Neural cell (in vitro differentiated cells): ENCODE results near the gene PACC1.

Experiments
- EP300 ChIP-seq: fragments of 450-650 bp; conservative IDR thresholded peaks from 2 replicates; pipeline ENCODE4 v1.6.1; 2014; ENCODE audit warnings: antibody characterized with exemption, mild to moderate bottlenecking, moderate library complexity; ENCODE audit not compliant: poor library complexity, severe bottlenecking
- EZH2 ChIP-seq: fragments of 200-600, 300-800 bp; shearing (Covaris generic), sonication (generic); IDR thresholded peaks from 2 replicates; pipeline ENCODE4 v1.6.1; 2014; ENCODE audit warnings: antibody characterized with exemption, low read length, borderline replicate concordance, mild to moderate bottlenecking; ENCODE audit not compliant: insufficient read depth, poor library complexity, severe bottlenecking
- POLR2AphosphoS5 ChIP-seq: IDR thresholded peaks from 2 replicates; pipeline ENCODE4 v1.6.1; 2012
- RAD21 ChIP-seq: fragments of 450-650 bp; conservative IDR thresholded peaks from 2 replicates; pipeline ENCODE4 v1.6.1; 2014; ENCODE audit warnings: antibody characterized with exemption, mild to moderate bottlenecking, moderate library complexity
- SMC3 ChIP-seq: fragments of 450-650 bp; conservative IDR thresholded peaks from 2 replicates; pipeline ENCODE4 v1.6.1; 2014; ENCODE audit warnings: antibody characterized with exemption, mild to moderate bottlenecking, moderate library complexity; ENCODE audit not compliant: poor library complexity
- TAF1 ChIP-seq: IDR thresholded peaks from 2 replicates; pipeline ENCODE4 v1.6.1; 2012; ENCODE audit warnings: low read depth
- TF ChIP-seq, protein P1 (sequence below): fragments of 450-650 bp; IDR thresholded peaks from 2 replicates; pipeline ENCODE4 v1.5.1; 2014; ENCODE audit warnings: antibody characterized with exemption, mild to moderate bottlenecking, moderate library complexity; ENCODE audit not compliant: poor library complexity, severe bottlenecking
- TF ChIP-seq, protein P2 (sequence below): IDR thresholded peaks from 2 replicates; pipeline ENCODE4 v1.6.1; 2012; ENCODE audit warnings: borderline replicate concordance

DNA sequence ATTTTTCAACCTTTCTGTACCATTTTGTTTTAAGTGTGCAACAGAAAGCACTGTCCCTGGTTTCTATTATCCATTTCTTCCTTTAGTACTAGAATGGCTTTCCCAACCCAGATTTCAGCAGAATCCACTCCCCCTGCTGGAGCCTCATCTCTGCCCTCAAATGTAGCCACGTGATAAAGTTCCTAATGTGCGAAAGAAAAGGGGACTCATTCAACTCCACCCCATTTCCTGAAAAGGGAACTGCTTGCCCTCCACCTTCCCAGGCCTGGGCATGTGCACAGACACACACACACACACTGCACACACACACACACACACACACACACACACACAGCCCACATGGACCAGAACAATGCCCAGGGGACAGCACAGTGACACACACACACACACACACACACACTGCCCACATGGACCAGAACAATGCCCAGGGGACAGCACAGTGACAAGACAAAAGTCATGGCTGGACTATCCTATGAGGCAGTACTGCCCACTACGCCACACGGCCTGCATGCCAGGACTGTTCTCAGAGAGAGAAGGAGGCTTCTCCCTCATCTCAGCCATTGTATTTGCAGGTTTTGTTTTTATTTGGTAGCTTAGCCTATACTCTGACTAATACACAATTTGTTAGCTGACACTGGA lies 33.2 kb downstream of the PACC1 start:
- TF ChIP-seq, protein P1, sequence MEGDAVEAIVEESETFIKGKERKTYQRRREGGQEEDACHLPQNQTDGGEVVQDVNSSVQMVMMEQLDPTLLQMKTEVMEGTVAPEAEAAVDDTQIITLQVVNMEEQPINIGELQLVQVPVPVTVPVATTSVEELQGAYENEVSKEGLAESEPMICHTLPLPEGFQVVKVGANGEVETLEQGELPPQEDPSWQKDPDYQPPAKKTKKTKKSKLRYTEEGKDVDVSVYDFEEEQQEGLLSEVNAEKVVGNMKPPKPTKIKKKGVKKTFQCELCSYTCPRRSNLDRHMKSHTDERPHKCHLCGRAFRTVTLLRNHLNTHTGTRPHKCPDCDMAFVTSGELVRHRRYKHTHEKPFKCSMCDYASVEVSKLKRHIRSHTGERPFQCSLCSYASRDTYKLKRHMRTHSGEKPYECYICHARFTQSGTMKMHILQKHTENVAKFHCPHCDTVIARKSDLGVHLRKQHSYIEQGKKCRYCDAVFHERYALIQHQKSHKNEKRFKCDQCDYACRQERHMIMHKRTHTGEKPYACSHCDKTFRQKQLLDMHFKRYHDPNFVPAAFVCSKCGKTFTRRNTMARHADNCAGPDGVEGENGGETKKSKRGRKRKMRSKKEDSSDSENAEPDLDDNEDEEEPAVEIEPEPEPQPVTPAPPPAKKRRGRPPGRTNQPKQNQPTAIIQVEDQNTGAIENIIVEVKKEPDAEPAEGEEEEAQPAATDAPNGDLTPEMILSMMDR, result no peak
- no peak for TF ChIP-seq POLR2AphosphoS5
- TF ChIP-seq, protein P2, sequence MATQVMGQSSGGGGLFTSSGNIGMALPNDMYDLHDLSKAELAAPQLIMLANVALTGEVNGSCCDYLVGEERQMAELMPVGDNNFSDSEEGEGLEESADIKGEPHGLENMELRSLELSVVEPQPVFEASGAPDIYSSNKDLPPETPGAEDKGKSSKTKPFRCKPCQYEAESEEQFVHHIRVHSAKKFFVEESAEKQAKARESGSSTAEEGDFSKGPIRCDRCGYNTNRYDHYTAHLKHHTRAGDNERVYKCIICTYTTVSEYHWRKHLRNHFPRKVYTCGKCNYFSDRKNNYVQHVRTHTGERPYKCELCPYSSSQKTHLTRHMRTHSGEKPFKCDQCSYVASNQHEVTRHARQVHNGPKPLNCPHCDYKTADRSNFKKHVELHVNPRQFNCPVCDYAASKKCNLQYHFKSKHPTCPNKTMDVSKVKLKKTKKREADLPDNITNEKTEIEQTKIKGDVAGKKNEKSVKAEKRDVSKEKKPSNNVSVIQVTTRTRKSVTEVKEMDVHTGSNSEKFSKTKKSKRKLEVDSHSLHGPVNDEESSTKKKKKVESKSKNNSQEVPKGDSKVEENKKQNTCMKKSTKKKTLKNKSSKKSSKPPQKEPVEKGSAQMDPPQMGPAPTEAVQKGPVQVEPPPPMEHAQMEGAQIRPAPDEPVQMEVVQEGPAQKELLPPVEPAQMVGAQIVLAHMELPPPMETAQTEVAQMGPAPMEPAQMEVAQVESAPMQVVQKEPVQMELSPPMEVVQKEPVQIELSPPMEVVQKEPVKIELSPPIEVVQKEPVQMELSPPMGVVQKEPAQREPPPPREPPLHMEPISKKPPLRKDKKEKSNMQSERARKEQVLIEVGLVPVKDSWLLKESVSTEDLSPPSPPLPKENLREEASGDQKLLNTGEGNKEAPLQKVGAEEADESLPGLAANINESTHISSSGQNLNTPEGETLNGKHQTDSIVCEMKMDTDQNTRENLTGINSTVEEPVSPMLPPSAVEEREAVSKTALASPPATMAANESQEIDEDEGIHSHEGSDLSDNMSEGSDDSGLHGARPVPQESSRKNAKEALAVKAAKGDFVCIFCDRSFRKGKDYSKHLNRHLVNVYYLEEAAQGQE, result no peak
- no peak for TF ChIP-seq EZH2
- TF ChIP-seq RAD21, result no peak
- TF ChIP-seq EP300, result no peak
- TF ChIP-seq TAF1, result no peak
- no peak for TF ChIP-seq SMC3
